Vagina (tissue), 2 donors: ENCODE data around the gene CCDC57.

Experiments used
- CTCF ChIP-seq, 3 experiments: fragments of 450-650 bp in 2 of 3; fragments of 200-600 bp in 1 of 3; sonication (generic) in 1 of 3; IDR thresholded peaks; one replicate each; pipeline ENCODE4 v1.5.1; 2017 to 2019; ENCODE audit warnings: antibody characterized with exemption in 3 of 3, mild to moderate bottlenecking in 2 of 3, moderate library complexity in 2 of 3
- POLR2A ChIP-seq, 2 donors: fragments of 450-650 bp; IDR thresholded peaks; one replicate each; pipeline ENCODE4 v1.6.1; 2017; ENCODE audit warnings: antibody characterized with exemption in 2 of 2, mild to moderate bottlenecking in 2 of 2, moderate library complexity in 2 of 2
- POLR2AphosphoS5 ChIP-seq, 2 donors: sonication (generic); formaldehyde crosslinking; IDR thresholded peaks; one replicate each; pipeline ENCODE4 v1.9.0; 2017; ENCODE audit warnings: antibody characterized with exemption in 2 of 2, mild to moderate bottlenecking in 2 of 2, low read depth in 1 of 2; ENCODE audit not compliant: insufficient read depth in 1 of 2

GRCh38 chr17:82243648-82244412 is 31.2 kb upstream of the CCDC57 start:
- no peak for TF ChIP-seq POLR2AphosphoS5 (IDR thresholded peaks at IDR 0.05; ENCODE audit: insufficient read depth in 1 of 2, low read depth in 1 of 2)
- no peak for TF ChIP-seq CTCF (IDR thresholded peaks at IDR 0.05)
- TF ChIP-seq POLR2A (IDR thresholded peaks at IDR 0.05) = no peak
